HCT116 (cell line): ENCODE data around the gene SDSL. TPM values are rescaled to one million over a fixed set of nuclear protein-coding genes. Genes with fewer than 3 reads are reported as not detected.

Source experiments
- ATAC-seq: fragments of 200-7000 bp; cut with Tn5 transposase; 2 replicates; pipeline ENCODE4 v1.9.1; 2020; ENCODE audit warnings: mild to moderate bottlenecking, moderate library complexity
- BruUV-seq: library from RNA; stranded (reverse); fragments of 400-500 nt; replicated peaks from 2 replicates; lab custom pipeline; 2021; lab: Mats Ljungman, UMichigan
- CTCF ChIA-PET: fragments of 300-600 bp; sonication (Branson Sonifier 250); formaldehyde crosslinking; loops from one replicate; lab custom pipeline; 2021; ENCODE audit warnings: antibody characterized with exemption; lab: Charles Lee
- POLR2A ChIA-PET: fragments of 300-600, 350-600 bp; sonication (Branson Sonifier 250); formaldehyde crosslinking; loops from one replicate; lab custom pipeline; 2021; ENCODE audit warnings: antibody characterized with exemption; lab: Charles Lee
- RAD21 ChIA-PET, 2 experiments: fragments of 300-600 bp; sonication (Branson Sonifier 250); formaldehyde crosslinking; loops; one replicate each; lab custom pipeline; 2023; ENCODE audit warnings: low total read pairs in 2 of 2; ENCODE audit not compliant: uncharacterized antibody in 2 of 2, unreplicated experiment in 2 of 2, low non-redundant PET in 1 of 2; lab: Charles Lee
- DNase-seq: peaks from one replicate; pipeline ENCODE4 v3.0.0-alpha.2; 2010; ENCODE audit warnings: low read depth, low spot score
- H2AFZ ChIP-seq: fragments of 200-600 bp; shearing (Covaris generic), sonication (generic); 2 replicates; pipeline ENCODE4 v1.6.1; 2017; ENCODE audit warnings: low read depth, mixed run types, mixed read lengths, antibody characterized with exemption, low read length; ENCODE audit not compliant: poor library complexity, severe bottlenecking
- H3K27ac ChIP-seq: 2 replicates; pipeline ENCODE4 v1.5.1; 2012; ENCODE audit warnings: low read depth, low read length
- H3K27me3 ChIP-seq: fragments of 200-600 bp; sonication (generic); 2 replicates; pipeline ENCODE4 v1.6.1; 2016; ENCODE audit warnings: mixed run types, low read length, mixed read lengths; ENCODE audit not compliant: insufficient read depth
- H3K36me3 ChIP-seq, 2 experiments: fragments of 200-500 bp in 1 of 2; fragments of 200-600 bp in 1 of 2; sonication (Bioruptor generic) in 1 of 2; sonication (generic) in 1 of 2; 2 replicates each; pipeline versions ENCODE4 v1.5.1 to v1.6.1; 2014 to 2016; ENCODE audit warnings: low read length in 2 of 2, inconsistent platforms in 1 of 2, mixed read lengths in 1 of 2, mixed run types in 1 of 2; ENCODE audit not compliant: insufficient read depth in 2 of 2, control insufficient read depth in 1 of 2
- H3K4me1 ChIP-seq, 2 experiments: fragments of 200-600 bp in 1 of 2; sonication (generic) in 1 of 2; 2 replicates each; pipeline versions ENCODE4 v1.5.1 to v1.6.1; 2012 to 2017; ENCODE audit warnings: low read length in 2 of 2, inconsistent platforms in 1 of 2, mild to moderate bottlenecking in 1 of 2, mixed read lengths in 1 of 2, mixed run types in 1 of 2, moderate library complexity in 1 of 2; ENCODE audit not compliant: insufficient read depth in 2 of 2, control insufficient read depth in 1 of 2
- H3K4me2 ChIP-seq: fragments of 200-600 bp; sonication (generic); 2 replicates; pipeline ENCODE4 v1.6.1; 2017; ENCODE audit warnings: mixed run types, low read length, mixed read lengths
- H3K4me3 ChIP-seq, 2 experiments: fragments of 200-600 bp in 1 of 2; sonication (generic) in 1 of 2; replicated peaks in 1 of 2; 2 replicates each; pipeline ENCODE4 v1.5.1; 2011 to 2016; ENCODE audit warnings: low read length in 2 of 2, control low read depth in 1 of 2, low read depth in 1 of 2, mild to moderate bottlenecking in 1 of 2, mixed read lengths in 1 of 2, mixed run types in 1 of 2
- H3K79me2 ChIP-seq: fragments of 200-600 bp; sonication (generic); 2 replicates; pipeline ENCODE4 v1.6.1; 2017; ENCODE audit warnings: mild to moderate bottlenecking, mixed run types, low read length, moderate library complexity, mixed read lengths; ENCODE audit not compliant: insufficient read depth
- H3K9ac ChIP-seq: fragments of 200-600 bp; sonication (generic); 2 replicates; pipeline ENCODE4 v1.6.1; 2016; ENCODE audit warnings: low read length, mixed read lengths
- H3K9me2 ChIP-seq: fragments of 200-600 bp; sonication (generic), shearing (Covaris generic); 2 replicates; pipeline ENCODE4 v1.6.1; 2017; ENCODE audit warnings: mixed run types, mild to moderate bottlenecking, moderate library complexity; ENCODE audit not compliant: insufficient read depth
- H3K9me3 ChIP-seq, 2 experiments: fragments of 200-500 bp in 1 of 2; fragments of 200-600 bp in 1 of 2; sonication (Bioruptor generic) in 1 of 2; sonication (generic) in 1 of 2; 2 replicates each; pipeline ENCODE4 v1.6.1; 2014 to 2017; ENCODE audit warnings: low read length in 2 of 2, mixed read lengths in 2 of 2, inconsistent platforms in 1 of 2, low read depth in 1 of 2, mild to moderate bottlenecking in 1 of 2, mixed run types in 1 of 2, moderate library complexity in 1 of 2; ENCODE audit not compliant: control insufficient read depth in 1 of 2, insufficient read depth in 1 of 2
- H4K20me1 ChIP-seq: fragments of 200-600 bp; sonication (generic), shearing (Covaris generic); 2 replicates; pipeline ENCODE4 v1.6.1; 2017; ENCODE audit warnings: mixed run types, mild to moderate bottlenecking, moderate library complexity; ENCODE audit not compliant: insufficient read depth
- CBX3 ChIP-seq: IDR thresholded peaks from 2 replicates; pipeline ENCODE4 v1.6.1; 2012; ENCODE audit warnings: low read depth
- CEBPB ChIP-seq: IDR thresholded peaks from 2 replicates; pipeline ENCODE4 v1.6.1; 2012; ENCODE audit warnings: low read depth
- CTCF ChIP-seq, 3 experiments: fragments of 200-600 bp in 1 of 3; sonication (generic) in 1 of 3; IDR thresholded peaks in 2 of 3; conservative IDR thresholded peaks in 1 of 3; 2 replicates each; pipeline ENCODE4 v1.5.1; 2012 to 2017; ENCODE audit warnings: low read depth in 2 of 3, low read length in 2 of 3, antibody characterized with exemption in 1 of 3, borderline replicate concordance in 1 of 3, control low read depth in 1 of 3, mild to moderate bottlenecking in 1 of 3, mixed read lengths in 1 of 3, mixed run types in 1 of 3, moderate library complexity in 1 of 3; ENCODE audit not compliant: insufficient read depth in 1 of 3
- EGR1 ChIP-seq: IDR thresholded peaks from 2 replicates; pipeline ENCODE4 v1.6.1; 2012; ENCODE audit warnings: low read depth
- ELF1 ChIP-seq: IDR thresholded peaks from 2 replicates; pipeline ENCODE4 v1.6.1; 2012; ENCODE audit warnings: low read depth, borderline replicate concordance
- EZH2 ChIP-seq: fragments of 200-600 bp; sonication (generic); IDR thresholded peaks from 2 replicates; pipeline ENCODE4 v1.6.1; 2017; ENCODE audit warnings: antibody characterized with exemption, mixed run types
- EZH2phosphoT487 ChIP-seq: fragments of 200-600 bp; IDR thresholded peaks from 2 replicates; pipeline ENCODE4 v1.6.1; 2018; ENCODE audit warnings: antibody characterized with exemption, borderline replicate concordance
- FOSL1 ChIP-seq: IDR thresholded peaks from 2 replicates; pipeline ENCODE4 v1.6.1; 2012; ENCODE audit warnings: low read depth
- MAX ChIP-seq: IDR thresholded peaks from 2 replicates; pipeline ENCODE4 v1.6.1; 2012
- POLR2AphosphoS5 ChIP-seq: IDR thresholded peaks from 2 replicates; pipeline ENCODE4 v1.6.1; 2011; ENCODE audit warnings: mild to moderate bottlenecking, low read depth, low read length, moderate library complexity
- RAD21 ChIP-seq: IDR thresholded peaks from 2 replicates; pipeline ENCODE4 v1.6.1; 2012; ENCODE audit warnings: low read depth, mild to moderate bottlenecking
- SIN3A ChIP-seq: IDR thresholded peaks from 2 replicates; pipeline ENCODE4 v1.6.1; 2012; ENCODE audit warnings: low read depth
- SP1 ChIP-seq: IDR thresholded peaks from 2 replicates; pipeline ENCODE4 v1.6.1; 2012; ENCODE audit warnings: low read depth
- SRF ChIP-seq: IDR thresholded peaks from 2 replicates; pipeline ENCODE4 v1.6.1; 2012; ENCODE audit warnings: low read depth
- TCF7L2 ChIP-seq: IDR thresholded peaks from 2 replicates; pipeline ENCODE4 v1.7.0; 2011; ENCODE audit warnings: borderline replicate concordance, inconsistent platforms; ENCODE audit not compliant: insufficient read depth, insufficient read length; ENCODE audit errors: extremely low read depth
- YY1 ChIP-seq: IDR thresholded peaks from 2 replicates; pipeline ENCODE4 v1.6.1; 2011; ENCODE audit warnings: low read length, low read depth, moderate library complexity, mild to moderate bottlenecking; ENCODE audit not compliant: insufficient replicate concordance; ENCODE audit errors: extremely low read depth
- ZBTB33 ChIP-seq: IDR thresholded peaks from 2 replicates; pipeline ENCODE4 v1.6.1; 2011; ENCODE audit warnings: mild to moderate bottlenecking, low read length, moderate library complexity; ENCODE audit not compliant: insufficient replicate concordance; ENCODE audit errors: extremely low read depth
- intact Hi-C: fragments of 100-400 bp; cut with micrococcal nuclease; formaldehyde crosslinking; loops from 2 replicates; pipeline ENCODE4 v1.10.0; 2022
- total RNA-seq: library from RNA; stranded (reverse); gene quantifications from one replicate; pipeline ENCODE4 v1.2.1, GENCODE V29; 2021; ENCODE audit not compliant: unreplicated experiment

SDSL gene
- total RNA-seq, 1 experiment from 2014 or later: 19.1 TPM

GRCh38 chr12:113477842-113478215 lies 55.6 kb downstream of the SDSL start:
- no peak for DNase-seq
- no peak overlapping the region for H3K4me2 ChIP-seq

More at GRCh38 chr12:113477842-113478215, 55.6 kb downstream of the SDSL start:
- TF ChIP-seq CEBPB (no peak), SRF (no peak), ZBTB33 (no peak), MAX (no peak), CTCF (IDR thresholded peaks at IDR 0.05 in 2 of 3, conservative IDR thresholded peaks at IDR 0.05 in 1 of 3; ENCODE audit: borderline replicate concordance in 1 of 3, insufficient read depth in 1 of 3, low read depth in 2 of 3, low read length in 2 of 3) (no peak), EZH2phosphoT487 (no peak), TCF7L2 (no peak), POLR2AphosphoS5 (no peak), RAD21 (no peak), EGR1 (no peak), CBX3 (no peak), SP1 (no peak), ELF1 (no peak), SIN3A (no peak), EZH2 (no peak), YY1 (no peak), FOSL1 (no peak)
- ChIA-PET RAD21 (interaction anchor here in 1 of 2 experiments (0.6 kb wide), 1 partner anchor 25 kb away, joined by 3 read pairs; no protein-coding TSS in a partner anchor), CTCF (interaction anchor here (0.8 kb wide), 1 partner anchor 16 kb away, joined by 3 read pairs; no protein-coding TSS in a partner anchor), POLR2A (no interaction called here)
- Histone ChIP-seq H3K27ac (no peak overlapping the region), H3K79me2 (no peaks in the 10 kb centered on the region), H3K36me3 (no peaks in the 10 kb centered on the region), H2AFZ (no peak overlapping the region), H3K4me3 (no peak overlapping the region), H3K27me3 (peaks cover 27% of the 10 kb centered on the region), H3K9me3 (no peaks in the 10 kb centered on the region), H3K9ac (no peak overlapping the region), H4K20me1 (no peaks in the 10 kb centered on the region), H3K4me1 (no peaks in the 10 kb centered on the region), H3K9me2 (no peaks in the 10 kb centered on the region)
- intact Hi-C loops: no loop called here
- ATAC-seq: no peak
- BruUV-seq: no TSS peak
